ENCODE data around the gene NKX1-1.

Gene NKX1-1

DNA sequence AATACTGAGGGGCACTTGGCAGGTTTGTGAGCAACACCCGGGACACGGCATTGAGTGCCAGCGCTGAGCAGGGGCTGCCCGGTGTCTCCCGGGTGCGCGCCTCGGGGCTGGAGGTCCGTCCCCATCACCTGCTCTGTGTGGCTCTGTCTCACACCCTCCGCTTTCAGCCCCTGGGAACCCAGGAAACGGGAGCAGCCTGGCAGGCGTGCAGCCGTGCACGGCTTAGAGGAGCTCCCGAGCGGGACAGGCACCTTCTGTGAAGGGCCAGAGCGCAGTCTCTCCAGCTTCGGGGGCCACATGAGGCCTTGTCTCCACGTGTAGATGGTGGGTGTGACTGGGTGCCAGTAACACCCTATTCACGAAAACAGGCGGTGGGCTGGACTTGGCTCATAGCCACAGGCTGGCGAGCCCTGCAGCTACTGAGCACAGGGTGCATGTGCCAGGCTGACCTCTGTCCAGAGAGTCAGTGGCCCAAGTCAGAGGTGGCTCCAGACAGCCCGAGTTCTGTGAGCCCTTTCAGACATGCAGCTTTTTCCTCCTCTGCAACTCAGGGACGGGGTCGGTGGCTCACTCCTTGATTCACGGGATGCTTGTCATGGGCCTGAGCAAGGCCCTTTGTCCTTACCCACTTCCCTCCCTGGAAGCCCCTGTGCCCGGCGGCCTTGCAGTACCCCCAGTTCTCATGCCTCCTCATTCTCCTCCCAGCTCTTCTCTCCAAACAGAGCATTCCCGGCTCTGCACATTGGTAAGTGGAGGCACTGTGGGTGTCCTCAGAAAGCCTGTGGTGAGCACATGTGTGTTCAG, 35.7 kb downstream of the NKX1-1 start:
- no peak for DNase-seq

DNA sequence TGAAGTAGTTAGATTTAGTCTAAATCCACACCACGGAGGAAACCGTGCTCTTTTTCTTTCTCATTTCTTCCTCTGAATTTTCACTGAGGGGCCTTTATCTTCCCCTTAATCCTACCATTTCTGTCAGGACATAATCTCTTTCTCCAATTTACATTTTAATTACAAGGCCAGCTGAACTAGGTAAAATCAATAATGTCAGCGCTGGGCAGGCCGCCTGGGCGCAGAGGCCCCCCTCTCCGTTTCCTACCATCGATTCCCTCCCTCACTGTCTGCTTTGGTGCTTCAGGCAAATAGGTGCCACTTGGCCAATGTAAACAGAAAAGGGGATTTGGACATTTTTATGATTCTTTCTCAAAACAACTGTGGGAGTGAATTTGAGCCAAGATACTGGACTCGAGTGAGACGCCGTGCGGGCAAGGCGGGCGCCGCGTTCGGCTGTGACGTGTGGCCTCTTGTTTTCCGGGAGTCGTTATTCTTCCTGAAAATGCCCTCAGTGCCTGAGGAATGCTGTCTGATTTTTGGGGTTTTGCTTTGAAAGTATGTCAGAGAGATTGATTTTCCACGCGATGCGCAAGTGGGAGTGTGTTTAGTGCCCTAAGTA, 36.7 kb downstream of the NKX1-1 start:
- DNase-seq: no peak

DNA sequence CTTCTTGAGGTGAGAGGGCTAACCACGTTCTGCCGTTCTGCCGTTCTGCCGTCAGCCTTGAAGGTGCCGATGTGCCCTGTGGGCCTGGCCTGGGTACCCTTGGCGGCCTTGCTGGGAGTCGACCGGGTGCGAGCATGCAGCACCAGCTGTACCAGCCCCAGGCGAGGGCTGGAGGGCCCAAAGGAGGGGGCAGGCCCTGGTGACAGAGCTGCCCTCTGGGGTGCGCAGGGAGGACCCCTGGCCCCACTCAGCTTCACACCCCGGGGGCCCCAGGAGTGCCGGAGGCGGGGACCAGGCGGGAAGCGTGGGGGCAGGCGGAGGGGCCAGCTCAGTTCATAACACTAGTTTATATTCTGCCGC, 37.2 kb downstream of the NKX1-1 start:
- no peak for DNase-seq

DNA sequence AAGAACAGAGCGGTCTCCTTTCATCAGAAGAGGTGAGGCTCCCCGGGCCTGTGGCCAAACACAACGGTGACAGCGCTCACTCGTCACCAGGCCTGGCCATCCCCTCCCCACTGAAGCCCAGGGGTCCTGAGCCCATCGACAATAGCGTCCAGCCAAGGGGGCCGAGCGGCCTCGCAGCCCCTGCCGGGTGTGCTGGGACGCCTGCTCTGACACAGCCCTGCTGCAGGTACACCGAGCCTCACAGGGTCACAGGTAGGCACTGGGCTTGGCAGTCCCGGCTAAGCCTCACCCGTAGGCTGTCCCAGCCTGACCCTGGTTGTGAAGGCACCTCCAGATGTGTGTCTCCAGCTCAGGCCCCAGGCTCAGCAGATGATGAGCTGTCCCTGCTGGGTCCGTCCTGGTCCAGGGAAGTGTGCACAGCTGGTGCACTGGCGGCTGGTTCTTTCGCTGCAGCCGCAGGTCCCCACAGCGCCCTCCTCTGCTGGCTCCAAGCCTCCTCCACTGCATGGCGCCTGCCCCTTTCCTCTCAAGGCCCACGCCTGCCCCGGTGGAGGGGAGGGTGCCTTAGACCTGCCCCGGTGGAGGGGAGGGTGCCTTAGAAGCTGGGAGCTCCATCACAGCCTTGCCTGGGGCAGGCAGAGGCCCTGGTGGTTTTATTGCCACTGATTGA, 37.7 kb downstream of the NKX1-1 start:
- no peak for DNase-seq

DNA sequence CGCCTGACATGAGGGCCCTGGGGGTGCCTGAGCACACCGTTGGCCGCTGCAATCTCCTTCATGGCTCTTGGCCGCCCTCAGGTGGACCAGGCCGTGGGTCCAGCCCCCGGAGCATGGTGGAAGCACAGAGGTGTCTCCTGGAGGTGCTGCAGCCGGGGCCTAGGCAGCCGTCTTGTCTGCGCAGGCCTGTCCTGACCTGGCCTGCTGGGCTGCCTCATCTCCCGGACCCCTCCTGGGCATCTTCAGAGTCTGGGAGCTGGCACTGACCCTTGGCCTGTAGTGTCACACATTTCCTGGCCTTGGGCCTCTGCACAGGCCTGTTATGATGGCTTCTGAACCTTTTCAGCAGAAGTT, 38.3 kb downstream of the NKX1-1 start:
- no peak for DNase-seq

DNA sequence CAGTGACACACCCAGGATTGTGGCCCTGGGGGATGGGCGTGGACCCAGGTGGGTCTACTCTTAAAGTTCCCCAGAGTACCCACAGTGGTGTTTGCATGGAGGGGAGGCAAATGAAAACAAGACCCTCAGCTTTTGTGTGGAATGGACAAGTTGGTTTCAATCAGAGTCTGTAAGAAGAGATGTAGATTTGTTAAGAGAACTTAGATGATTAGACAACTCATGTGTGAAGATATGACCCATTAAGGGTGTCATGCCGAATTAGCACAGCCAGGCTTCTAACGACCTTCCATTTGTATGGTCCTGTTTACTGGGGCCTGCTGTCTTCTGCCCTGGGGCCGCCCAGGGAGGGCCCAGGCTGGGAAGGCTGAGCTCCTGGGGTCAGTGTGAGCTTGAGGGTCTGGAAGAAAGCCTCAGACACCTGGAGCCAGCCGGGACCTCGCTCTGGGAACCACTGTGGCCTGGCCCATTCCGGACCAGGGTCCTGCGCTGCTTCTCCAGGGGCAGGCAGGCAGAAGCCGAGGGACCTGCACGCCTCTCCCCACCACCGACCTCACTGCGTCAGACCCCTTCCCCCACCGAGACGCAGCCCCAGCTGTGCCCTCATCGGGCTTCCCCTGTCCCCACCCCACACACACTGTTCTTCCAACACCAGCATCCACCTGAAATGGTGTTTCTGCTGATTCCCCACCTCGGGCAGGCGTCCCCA, 38.9 kb downstream of the NKX1-1 start:
- no peak for DNase-seq

DNA sequence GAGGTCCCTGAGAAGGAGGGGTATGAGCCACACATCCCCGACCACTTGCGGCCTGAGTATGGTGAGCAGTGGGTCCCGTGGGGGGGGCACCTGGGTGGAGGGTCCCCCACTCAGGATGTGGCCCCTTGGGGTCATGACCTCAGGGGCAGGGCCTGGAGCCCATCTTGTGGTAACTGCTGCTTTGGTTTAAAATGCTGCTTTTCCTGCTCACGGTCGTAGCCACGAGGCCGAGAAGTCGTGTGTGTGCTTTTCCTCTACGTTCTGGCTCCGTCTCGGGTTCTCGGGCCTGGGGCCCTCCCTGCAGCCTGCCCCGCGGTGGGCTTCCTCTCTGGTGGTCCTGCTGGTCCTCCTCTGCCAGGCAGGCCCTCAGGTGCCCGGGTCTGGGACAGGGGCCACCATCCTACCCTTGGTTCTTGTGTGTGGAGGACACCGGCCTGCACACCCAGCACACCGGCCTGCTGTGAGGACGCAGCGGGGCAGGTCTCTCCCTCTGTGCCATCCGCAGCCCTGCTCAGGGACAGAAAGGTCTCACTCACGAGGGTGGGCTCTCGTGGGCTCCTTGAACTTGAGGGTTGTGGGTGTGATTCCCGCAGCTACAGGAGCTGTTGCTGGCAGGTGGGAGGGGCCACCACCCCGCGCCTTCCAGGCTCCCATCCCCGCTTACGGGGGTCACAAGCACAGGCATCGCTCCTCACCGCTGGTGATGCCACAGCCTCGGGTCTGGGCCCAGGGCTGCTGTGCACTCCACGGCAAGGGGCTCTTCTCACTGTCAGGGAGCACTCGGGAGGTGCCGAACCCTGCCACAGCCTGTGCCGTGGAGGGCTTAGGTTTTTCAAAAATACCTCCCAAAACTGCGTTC, 39.6 kb downstream of the NKX1-1 start:
- no peak for DNase-seq

DNA sequence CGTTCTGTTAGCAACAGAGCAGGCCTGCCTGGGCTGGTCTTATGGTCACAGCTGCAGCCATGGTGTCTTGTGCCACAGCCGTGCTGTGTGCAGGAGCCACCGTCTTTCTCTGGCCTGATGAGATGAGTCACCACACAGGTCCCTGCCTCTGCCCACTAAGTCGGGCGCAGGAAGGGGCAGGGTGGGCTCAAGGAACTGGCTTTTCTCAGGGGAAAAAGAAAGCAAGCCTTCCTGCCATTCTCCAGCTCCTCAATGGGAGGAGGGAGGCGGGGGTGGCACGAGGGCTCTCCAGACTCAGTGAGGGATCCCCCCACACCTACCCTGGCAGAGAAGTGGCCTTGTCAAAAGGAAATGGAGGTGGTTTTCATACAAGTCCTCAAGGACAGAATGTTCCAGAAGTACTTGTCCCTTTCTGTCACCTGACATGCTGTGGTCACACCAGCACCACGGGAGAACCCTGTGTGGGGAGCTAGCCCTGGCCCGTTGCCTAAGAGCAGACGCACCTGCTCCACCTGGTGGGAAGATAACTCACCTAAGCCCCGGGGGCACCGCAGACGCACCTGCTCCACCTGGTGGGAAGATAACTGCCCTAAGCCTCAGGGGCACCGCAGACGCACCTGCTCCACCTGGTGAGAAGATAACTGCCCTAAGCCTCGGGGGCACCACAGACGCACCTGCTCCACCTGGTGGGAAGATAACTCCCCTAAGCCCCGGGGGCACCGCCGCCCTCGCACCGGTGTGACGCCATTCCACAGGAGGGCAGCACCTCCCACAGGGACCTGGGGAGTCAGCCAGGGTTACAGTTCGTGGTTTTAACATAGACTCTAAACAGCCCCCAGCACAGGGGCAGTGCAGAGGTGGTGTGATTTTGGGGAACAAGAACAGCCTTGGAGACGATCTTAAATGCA, 40.7 kb downstream of the NKX1-1 start:
- no peak for DNase-seq

DNA sequence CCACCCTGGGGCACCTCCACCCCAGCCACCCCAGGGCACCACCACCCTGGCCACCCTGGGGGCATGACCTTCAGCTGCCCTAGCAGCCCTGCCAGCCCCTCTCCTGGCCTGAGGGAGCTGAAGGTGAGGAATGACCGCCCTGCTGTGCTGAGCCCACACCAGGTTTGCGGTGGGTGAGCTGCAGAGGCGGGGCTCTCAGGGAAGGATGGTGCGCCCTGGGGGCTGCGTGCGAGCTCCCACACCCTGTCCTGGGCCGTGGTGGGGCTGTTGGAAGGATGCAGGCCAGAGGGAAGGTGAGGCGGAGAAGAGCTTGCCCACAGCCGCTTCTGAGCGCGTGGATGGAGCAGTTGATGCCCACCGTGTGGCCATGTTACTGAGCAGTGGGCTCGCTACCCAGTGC, 41.5 kb downstream of the NKX1-1 start:
- no peak for DNase-seq

DNA sequence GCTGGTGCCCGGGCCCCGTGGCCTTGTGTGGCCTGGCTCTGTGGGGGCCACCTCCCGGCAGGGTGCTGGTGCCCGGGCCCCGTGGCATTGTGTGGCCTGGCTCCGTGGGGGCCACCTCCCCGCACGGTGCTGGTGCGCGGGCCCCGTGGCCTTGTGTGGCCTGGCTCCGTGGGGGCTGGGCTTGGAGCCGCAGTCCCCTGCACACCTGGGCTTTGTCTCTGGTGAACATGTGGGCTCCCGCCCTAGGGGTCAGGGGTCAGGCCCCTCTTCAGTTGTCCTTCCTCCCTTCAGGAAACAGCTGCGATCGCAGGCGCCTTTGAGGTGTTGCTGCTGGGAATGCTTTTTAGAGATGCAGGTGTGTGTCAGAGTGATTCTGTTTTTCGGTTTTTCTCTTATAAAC, 42.0 kb downstream of the NKX1-1 start:
- no peak for DNase-seq

DNA sequence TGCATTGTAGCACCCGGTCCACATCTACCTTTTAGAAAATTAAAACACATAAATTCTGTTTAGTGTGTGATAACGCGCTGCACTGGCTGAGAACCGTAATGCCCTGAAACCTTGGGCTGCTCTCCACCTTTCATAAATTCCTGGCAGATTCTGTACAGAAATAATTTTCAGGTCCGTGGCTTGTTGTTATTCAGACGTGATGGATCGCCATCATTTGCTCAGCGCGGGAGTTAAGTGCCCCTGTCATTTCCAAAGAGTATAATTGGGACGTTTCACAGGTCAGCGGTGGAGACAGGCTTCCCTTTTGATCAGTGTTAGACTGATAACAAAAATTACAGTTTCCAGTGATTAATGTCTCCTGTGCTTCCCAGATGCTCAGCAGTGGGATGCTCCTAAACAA, 42.7 kb downstream of the NKX1-1 start:
- no peak for DNase-seq

DNA sequence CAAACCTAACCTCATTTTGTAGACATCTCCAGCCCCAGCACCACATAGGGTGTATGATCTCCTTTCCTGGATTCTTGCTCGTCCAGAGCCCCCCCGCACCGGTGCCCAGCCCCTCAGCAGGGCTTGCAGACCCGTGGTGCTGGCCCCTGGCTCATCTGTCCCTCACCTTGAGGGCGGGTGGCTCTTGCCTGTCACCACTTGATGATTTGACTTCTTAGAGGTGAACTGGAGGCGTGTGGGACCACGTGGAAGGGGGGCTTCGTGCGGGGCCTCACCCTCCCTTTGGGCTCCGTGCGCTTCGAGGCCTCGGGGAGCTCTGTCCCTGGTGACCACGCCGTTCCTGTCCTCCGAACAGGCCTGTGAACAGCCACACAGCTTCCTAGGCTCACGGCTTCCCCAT, 43.7 kb downstream of the NKX1-1 start:
- DNase-seq: no peak

DNA sequence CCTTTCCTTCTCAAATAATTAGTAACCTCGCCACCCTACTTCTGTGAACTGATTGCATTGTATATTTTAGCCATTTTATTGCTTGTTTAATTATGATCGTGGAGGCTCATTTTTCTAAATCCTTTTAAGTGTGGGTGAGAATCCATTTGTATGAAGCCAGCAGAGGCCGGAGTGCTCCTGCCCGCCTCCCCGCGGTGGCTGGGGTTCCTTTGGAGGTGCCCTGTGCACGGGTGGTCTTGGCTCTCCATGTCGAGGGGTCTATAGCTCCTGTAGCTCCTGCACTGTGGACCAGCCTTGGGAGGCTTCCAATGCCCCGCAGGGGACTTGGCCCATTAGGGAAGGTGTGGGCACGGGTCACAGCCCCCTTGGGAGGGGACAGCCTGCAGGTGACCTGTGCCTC, 44.2 kb downstream of the NKX1-1 start:
- no peak for DNase-seq

DNA sequence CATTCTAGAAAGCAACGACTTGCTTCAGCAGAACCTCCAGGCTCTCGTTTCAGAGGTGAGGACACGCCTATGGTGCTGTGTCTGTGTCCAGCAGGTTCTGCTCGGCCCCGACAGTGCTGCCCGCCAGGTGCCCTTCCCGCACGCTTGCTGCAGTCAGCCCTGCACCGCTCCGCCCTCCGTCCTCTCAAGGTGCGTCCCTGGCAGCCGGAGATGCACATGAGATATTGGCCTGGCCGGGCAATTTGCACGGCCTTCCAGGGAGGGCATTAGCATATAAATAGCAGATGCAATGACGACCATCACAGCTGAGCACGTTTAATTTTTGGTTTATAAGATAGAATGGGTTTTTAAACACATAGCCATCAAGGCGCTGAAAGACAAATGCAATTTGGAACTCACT, 44.8 kb downstream of the NKX1-1 start:
- DNase-seq: no peak

DNA sequence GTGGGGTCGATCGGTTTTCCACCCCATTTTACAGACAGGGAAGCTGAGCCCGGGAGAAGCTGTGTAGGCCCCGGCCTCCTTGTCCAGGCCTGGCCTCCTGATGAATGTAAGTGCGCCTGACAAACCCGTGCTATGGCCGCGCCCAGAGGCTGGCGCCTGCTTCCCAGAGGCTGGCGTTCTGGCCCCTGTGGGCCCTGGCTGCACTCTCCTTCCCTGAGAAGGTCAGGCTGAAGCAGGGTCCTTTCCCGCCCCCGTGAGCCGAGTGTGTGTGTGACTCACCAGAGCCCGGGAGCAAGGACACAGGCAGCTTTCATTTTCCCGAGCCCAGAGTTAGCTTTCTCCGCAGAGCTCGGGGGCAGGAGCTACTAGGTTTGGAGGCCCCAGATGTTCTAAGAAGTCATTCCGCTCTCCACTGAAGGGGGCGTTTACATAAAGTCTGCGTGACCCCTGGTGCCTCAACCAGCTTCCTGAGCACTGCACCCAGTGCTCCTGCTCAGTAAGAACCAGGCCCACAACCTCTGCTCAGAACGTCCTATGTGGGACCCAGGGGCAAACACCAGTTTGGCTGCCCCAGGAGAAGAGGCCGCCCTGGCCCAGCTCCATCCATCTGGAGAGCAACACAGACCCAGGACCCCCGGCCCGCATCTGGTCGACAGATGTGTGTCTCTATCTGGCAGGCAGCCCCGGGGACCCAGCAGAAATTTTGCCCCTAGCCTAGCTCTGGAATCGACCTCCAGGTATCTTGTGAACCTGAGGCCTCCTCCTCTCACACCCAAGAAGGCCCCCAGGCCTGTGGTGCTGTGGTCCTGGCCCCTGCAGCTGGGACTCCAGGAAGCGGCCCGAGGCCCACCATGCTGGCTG, 45.6 kb downstream of the NKX1-1 start:
- DNase-seq: no peak

DNA sequence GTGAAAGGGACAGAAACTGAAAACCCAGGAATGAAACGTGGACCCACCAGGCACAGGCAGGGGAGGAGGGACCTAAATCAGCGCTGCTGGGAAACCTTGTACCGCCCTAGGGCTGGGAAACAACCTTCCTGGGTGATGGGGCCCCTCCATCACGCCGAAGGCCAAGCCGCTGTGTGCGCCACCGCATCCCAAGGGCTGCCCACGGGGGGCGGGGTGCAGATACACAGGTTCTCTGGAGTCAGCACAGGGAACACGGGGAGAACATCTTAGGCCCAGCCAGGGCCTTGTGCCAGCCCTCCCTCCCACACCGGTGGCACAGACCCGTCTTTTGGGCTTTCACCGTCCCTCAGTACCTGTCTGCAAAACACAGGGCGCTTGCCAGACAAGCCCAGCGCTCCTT, 46.3 kb downstream of the NKX1-1 start:
- no peak for DNase-seq

DNA sequence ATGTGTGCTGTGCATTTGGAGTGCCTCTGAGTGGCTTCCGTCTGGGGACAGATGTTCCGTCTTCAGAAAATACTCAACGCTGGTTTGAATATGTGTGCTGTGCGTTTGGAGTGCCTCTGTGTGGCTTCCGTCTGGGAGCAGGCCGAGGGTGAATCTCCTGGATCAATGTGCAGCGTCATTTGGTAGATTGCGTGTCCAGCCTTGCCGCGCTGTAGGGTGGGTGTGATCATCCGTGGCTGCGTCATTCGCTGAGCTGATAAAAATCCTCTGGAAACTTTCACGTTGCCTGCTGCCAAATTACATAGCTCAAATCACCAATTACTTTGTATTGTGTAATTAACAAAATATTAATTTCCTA, 47.1 kb downstream of the NKX1-1 start:
- DNase-seq: no peak

DNA sequence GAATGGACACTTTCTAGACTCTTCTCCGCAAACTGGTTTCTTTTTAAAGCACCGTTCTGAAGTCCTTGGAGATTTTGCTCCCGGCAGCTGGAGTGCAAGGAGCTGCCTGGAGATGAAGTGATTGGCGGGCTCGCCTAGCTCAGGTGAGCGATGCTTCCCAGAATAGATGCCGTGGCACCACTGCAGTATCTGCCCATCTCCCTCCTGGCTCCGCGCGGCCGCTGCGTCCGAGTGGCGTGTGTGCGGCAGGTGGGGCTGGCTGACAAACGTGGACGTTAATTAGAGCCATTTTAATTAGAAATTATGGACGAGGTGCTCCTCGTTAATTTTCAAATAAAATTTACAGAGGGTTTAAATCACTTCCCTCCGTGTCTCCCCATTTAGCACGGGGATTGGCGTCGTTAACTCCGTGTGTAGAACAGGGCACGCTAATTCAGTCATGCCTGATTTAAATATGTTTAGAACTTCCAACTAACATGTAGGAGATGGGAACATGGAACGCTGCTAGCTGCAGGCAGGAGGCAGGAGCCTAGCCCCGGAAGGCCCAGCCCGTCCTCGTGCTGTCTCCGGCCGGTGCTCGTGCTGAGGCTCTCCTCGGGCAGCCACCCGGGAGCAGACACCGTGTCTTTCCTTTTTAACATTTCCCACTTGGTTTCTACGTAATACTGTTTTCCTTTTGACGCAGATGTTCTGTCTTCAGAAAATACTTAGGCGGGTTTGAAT, 47.7 kb downstream of the NKX1-1 start:
- no peak for DNase-seq

DNA sequence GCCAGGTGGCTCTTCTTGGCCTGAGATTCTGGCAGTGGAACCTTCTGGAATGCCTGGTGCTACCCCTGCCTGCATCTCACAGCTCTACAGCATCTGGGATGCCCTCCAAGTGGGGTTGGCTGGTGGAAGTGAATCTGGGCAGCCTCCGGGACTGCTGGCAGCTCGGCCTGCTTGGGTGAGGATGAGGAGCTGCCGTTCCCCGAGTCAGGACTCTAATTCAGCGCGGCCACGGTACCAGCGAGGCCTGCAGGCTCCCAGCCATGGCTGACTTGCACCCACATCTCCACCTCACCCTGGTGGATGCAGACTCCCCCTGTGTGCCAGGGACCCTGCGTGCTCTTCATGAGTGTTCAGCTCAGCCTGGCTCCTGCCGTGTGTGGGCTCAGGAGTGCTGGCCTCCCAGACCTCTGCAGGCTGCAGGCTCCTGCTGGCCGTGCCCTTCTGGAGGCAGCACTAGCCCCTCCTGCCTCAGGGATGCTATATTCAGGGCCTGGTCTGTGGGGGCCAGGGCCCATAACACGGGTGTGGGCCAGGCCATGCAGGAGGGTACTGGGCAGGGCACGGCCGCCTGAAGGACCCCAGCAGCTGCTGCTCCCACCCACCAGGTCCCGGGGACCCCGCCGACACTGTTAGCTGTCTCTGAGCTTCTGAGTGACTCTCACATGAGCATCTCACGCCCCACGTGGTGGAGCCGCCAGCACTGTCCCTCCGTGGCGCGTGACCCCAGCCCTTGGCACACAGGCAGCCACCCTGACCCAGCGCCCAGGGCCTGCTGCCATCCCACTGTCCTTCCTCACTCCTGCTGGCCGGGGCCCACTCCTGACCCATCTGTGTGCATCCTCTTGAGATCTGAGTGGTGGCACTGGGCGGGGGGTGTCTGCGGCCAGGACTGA, 48.6 kb downstream of the NKX1-1 start:
- no peak for DNase-seq

Data from bone marrow (tissue), 2 donors.